ENCODE data around the gene RGS7.

DNA sequence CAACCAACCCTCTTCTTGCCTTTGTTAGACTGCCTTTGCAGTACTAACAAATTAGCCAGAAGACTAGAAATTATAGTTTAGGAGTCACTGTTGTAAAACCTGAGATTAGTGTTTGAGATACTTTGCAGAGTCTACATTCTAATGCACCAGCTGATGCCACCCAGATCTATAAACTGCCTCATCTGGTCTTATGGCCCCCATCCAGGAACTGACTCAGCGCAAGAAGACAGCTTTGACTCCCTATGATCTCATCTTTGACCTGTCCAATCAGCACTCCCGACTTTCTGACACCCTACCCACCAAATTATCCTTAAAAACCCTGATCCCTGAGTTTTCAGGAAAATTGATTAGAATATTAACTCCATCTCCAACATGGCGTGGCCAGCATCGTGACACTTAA, 334.6 kb downstream of the RGS7 start:
- TF ChIP-seq, protein P1, sequence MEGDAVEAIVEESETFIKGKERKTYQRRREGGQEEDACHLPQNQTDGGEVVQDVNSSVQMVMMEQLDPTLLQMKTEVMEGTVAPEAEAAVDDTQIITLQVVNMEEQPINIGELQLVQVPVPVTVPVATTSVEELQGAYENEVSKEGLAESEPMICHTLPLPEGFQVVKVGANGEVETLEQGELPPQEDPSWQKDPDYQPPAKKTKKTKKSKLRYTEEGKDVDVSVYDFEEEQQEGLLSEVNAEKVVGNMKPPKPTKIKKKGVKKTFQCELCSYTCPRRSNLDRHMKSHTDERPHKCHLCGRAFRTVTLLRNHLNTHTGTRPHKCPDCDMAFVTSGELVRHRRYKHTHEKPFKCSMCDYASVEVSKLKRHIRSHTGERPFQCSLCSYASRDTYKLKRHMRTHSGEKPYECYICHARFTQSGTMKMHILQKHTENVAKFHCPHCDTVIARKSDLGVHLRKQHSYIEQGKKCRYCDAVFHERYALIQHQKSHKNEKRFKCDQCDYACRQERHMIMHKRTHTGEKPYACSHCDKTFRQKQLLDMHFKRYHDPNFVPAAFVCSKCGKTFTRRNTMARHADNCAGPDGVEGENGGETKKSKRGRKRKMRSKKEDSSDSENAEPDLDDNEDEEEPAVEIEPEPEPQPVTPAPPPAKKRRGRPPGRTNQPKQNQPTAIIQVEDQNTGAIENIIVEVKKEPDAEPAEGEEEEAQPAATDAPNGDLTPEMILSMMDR (IDR thresholded peaks at IDR 0.05; ENCODE audit: poor library complexity, severe bottlenecking): no peak
- no peak for TF ChIP-seq TAF1 (IDR thresholded peaks at IDR 0.05; ENCODE audit: low read depth)
